Natural killer cell treated with Interleukin-12 subunit alpha and Interleukin-12 subunit beta and Interleukin-15 and Interleukin-18, amount 100 ng/mL, for 72 hours (primary cell): ENCODE data around the gene KSR2. TPM values are rescaled to one million over a fixed set of nuclear protein-coding genes. Genes with fewer than 3 reads are reported as not detected.

Source experiments
- ATAC-seq, 2 donors: fragments of 150-1000 bp; cut with Tn5 transposase in 1 of 2; sonication (Bioruptor Pico), chemical (Tn5 transposase) in 1 of 2; 2 replicates each; pipeline ENCODE4 v1.10.0; 2021
- DNase-seq: peaks from one replicate; pipeline ENCODE4 v3.0.0; 2022; ENCODE audit warnings: low spot score
- H3K27ac Mint-ChIP-seq, 2 donors: 1 replicate in 1 of 2; 2 replicates in 1 of 2; pipeline ENCODE4 v1.8.0; 2022; ENCODE audit warnings: mixed read lengths in 2 of 2, mild to moderate bottlenecking in 1 of 2, moderate library complexity in 1 of 2
- H3K27me3 Mint-ChIP-seq, 2 donors: 1 replicate in 1 of 2; 2 replicates in 1 of 2; pipeline ENCODE4 v1.8.0; 2022; ENCODE audit warnings: mixed read lengths in 2 of 2
- H3K36me3 Mint-ChIP-seq: one replicate; pipeline ENCODE4 v1.8.0; 2022; ENCODE audit warnings: mixed read lengths
- H3K4me1 Mint-ChIP-seq, 2 donors: 1 replicate in 1 of 2; 2 replicates in 1 of 2; pipeline ENCODE4 v1.8.0; 2022; ENCODE audit warnings: low read depth in 2 of 2, mixed read lengths in 2 of 2, mild to moderate bottlenecking in 1 of 2
- H3K4me3 Mint-ChIP-seq: one replicate; pipeline ENCODE4 v1.8.0; 2022; ENCODE audit warnings: mixed read lengths
- H3K9me3 Mint-ChIP-seq: 2 replicates; pipeline ENCODE4 v1.8.0; 2022; ENCODE audit warnings: mixed read lengths
- total RNA-seq, 2 donors: library from RNA; stranded (reverse); gene quantifications; one replicate each; pipeline ENCODE4 v1.2.3, GENCODE V29; 2022

KSR2 gene
- total RNA-seq, 2 donors from 2014 or later, result not detected

- Mint-ChIP-seq H3K9me3 (no peaks in the 10 kb centered on the region), H3K4me3 (no peak overlapping the region), H3K27ac (no peak overlapping the region), H3K4me1 (peaks cover 0 to 2% of the 10 kb centered on the region in 2 donors), H3K36me3 (no peaks in the 10 kb centered on the region), H3K27me3 (peaks cover 9 to 10% of the 10 kb centered on the region in 2 donors)
- DNase-seq (no peak), ATAC-seq (peak in 1 of 2 donors; percentile 43)
These were observed 114.3 kb downstream of the KSR2 start for GRCh38 chr12:117854339-117855012.

DNA sequence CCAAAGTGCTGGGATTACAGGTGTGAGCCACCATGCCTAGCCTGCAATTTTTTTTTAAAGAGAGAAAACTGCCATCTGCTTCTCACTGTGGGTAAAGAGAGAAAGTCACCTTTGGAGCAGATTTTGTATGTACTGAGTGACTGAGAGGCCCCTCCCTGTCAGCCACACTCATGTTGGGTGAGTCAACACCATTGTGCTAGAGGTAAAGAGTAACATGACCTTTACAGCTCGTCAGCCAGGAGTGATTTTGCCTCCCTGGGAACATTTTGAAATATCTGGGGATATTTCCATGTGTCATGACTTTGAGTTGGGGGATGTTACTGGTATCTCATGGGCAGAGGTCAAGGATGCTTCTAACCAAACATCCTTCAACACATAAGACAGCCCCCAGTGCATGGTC lies 115.2 kb downstream of the KSR2 start:
- H3K36me3 Mint-ChIP-seq, result no peaks in the 10 kb centered on the region
- H3K27me3 Mint-ChIP-seq, result peaks cover 12 to 18% of the 10 kb centered on the region in 2 donors
- H3K9me3 Mint-ChIP-seq, result no peaks in the 10 kb centered on the region
- ATAC-seq, result no peak
- peaks cover 0 to 2% of the 10 kb centered on the region in 2 donors for H3K4me1 Mint-ChIP-seq
- DNase-seq, result no peak
- no peak overlapping the region for H3K4me3 Mint-ChIP-seq
- H3K27ac Mint-ChIP-seq, result no peak overlapping the region

GRCh38 chr12:117850048-117850447 lies 118.7 kb downstream of the KSR2 start:
- Mint-ChIP-seq H3K36me3 (no peaks in the 10 kb centered on the region), H3K9me3 (no peaks in the 10 kb centered on the region), H3K4me3 (no peak overlapping the region), H3K4me1 (peaks cover 0 to 2% of the 10 kb centered on the region in 2 donors), H3K27me3 (peaks cover 21 to 29% of the 10 kb centered on the region in 2 donors), H3K27ac (no peak overlapping the region)
- DNase-seq, result no peak
- no peak for ATAC-seq

- DNase-seq, result no peak
- ATAC-seq, result no peak
- Mint-ChIP-seq H3K36me3 (no peaks in the 10 kb centered on the region), H3K4me3 (no peak overlapping the region), H3K4me1 (peaks cover 0 to 2% of the 10 kb centered on the region in 2 donors), H3K27me3 (peaks cover 24 to 29% of the 10 kb centered on the region in 2 donors), H3K27ac (no peak overlapping the region), H3K9me3 (no peaks in the 10 kb centered on the region)
These were observed 121.4 kb downstream of the KSR2 start for GRCh38 chr12:117847371-117847770.

GRCh38 chr12:117845271-117845904 lies 123.4 kb downstream of the KSR2 start:
- no peaks in the 10 kb centered on the region for H3K9me3 Mint-ChIP-seq
- peaks cover 16 to 28% of the 10 kb centered on the region in 2 donors for H3K27me3 Mint-ChIP-seq

DNA sequence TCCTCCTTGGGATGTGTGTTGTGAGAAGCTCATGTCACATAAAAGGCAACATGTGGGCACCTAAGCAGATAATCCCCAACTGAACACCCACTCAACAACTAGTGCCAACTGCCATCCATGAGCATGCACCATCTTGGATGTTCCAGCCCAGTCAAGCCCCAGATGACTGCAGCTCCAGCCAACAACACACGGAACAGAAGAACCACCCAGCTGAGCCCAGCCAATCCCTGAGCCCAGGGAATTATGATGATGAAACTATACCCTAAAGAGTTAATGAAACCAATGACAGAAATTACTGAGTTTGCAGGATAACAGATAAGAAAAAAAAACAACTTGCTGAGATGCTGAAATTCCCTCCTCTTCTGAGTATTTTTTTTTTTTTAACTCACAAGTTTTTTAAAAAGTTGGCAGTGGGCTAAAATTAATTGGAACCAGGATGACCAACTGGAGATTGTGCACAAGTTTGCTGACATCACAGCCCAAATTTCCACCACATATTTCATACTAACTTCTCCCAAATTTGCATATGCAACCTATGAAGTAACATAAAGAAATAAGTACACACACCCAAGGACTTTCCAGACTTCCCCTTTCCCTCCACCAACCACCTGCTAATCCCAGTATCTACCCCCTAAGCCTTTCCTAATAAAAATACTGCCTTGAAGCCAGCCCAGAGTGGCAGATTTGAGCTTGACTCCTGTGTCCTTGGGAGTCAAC lies 124.5 kb downstream of the KSR2 start:
- Mint-ChIP-seq H3K4me3 (no peak overlapping the region), H3K36me3 (no peaks in the 10 kb centered on the region), H3K27ac (no peak overlapping the region), H3K9me3 (no peaks in the 10 kb centered on the region), H3K4me1 (no peaks in the 10 kb centered on the region), H3K27me3 (peaks cover 16 to 17% of the 10 kb centered on the region in 2 donors)
- DNase-seq (no peak), ATAC-seq (no peak)

More at GRCh38 chr12:117845271-117845904, 123.4 kb downstream of the KSR2 start:
- no peaks in the 10 kb centered on the region for H3K36me3 Mint-ChIP-seq
- peaks cover 0 to 2% of the 10 kb centered on the region in 2 donors for H3K4me1 Mint-ChIP-seq
- no peak overlapping the region for H3K4me3 Mint-ChIP-seq
- H3K27ac Mint-ChIP-seq, result no peak overlapping the region
- no peak for DNase-seq
- no peak for ATAC-seq

DNA sequence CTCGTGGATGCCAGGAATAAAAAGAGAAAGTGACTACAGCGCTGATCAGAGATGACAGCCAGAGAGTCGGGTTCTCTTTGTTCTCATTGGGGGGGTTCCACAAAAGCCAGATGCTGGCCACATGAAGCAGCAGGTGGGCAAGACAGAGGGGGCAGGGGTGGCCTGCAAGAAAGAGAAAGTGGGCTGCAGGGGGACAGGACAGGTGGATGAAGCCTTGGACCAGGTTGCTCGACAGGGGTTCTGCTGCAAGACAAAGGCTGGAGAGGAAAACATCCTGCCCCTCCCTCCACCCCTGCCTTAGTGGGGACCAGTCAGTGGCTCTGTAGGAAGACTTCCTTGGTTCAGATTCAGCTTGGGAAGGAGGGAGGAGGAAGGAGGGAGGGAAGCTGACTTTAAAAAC lies 126.2 kb downstream of the KSR2 start:
- Mint-ChIP-seq H3K4me3 (no peak overlapping the region), H3K9me3 (no peaks in the 10 kb centered on the region), H3K27ac (no peak overlapping the region), H3K27me3 (peaks cover 7 to 9% of the 10 kb centered on the region in 2 donors), H3K36me3 (no peaks in the 10 kb centered on the region), H3K4me1 (no peaks in the 10 kb centered on the region)
- ATAC-seq, result no peak
- no peak for DNase-seq

DNA sequence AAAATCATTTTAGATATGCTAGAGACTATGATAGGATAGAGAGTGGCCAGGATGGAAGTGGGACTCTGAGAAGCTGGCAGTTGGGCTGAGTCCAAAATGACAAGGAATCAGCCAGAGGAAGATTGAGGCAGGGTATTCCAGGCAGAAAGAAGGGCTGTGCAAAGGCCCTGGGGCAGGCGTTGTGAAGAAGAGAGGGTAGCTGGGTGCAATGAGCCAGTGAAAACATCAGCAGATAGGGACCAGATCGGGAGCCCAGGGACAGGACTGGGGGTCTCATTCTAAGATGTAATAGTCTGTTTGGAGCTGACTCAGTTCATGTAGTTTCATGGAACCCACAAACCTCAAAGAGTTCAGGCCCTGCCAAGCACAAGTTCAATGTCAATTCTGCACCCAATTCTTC lies 126.6 kb downstream of the KSR2 start:
- Mint-ChIP-seq H3K27ac (no peak overlapping the region), H3K27me3 (peaks cover 11 to 13% of the 10 kb centered on the region in 2 donors), H3K4me1 (peaks cover 3 to 4% of the 10 kb centered on the region in 2 donors), H3K9me3 (no peaks in the 10 kb centered on the region), H3K4me3 (no peak overlapping the region), H3K36me3 (no peaks in the 10 kb centered on the region)
- no peak for DNase-seq
- ATAC-seq, result no peak

- DNase-seq (no peak), ATAC-seq (no peak)
- Mint-ChIP-seq H3K4me1 (peaks cover 8 to 9% of the 10 kb centered on the region in 2 donors), H3K36me3 (no peaks in the 10 kb centered on the region), H3K27me3 (peaks cover 9 to 19% of the 10 kb centered on the region in 2 donors), H3K27ac (no peak overlapping the region), H3K9me3 (no peaks in the 10 kb centered on the region), H3K4me3 (no peak overlapping the region)
These were observed 131.1 kb downstream of the KSR2 start for GRCh38 chr12:117837737-117838050.

- H3K27me3 Mint-ChIP-seq, result peaks cover 9 to 19% of the 10 kb centered on the region in 2 donors
- H3K9me3 Mint-ChIP-seq, result no peaks in the 10 kb centered on the region
- ATAC-seq (peak; percentile 47 to 67), DNase-seq (peak; percentile 76)
- H3K4me1 Mint-ChIP-seq, result peaks cover 8 to 9% of the 10 kb centered on the region in 2 donors
- no peak overlapping the region for H3K4me3 Mint-ChIP-seq
- H3K27ac Mint-ChIP-seq, result no peak overlapping the region
- H3K36me3 Mint-ChIP-seq, result no peaks in the 10 kb centered on the region
These were observed 131.6 kb downstream of the KSR2 start for GRCh38 chr12:117836999-117837736.

GRCh38 chr12:117836476-117836875 lies 132.3 kb downstream of the KSR2 start:
- no peak overlapping the region for H3K4me3 Mint-ChIP-seq
- no peak for ATAC-seq

GRCh38 chr12:117835156-117835555 lies 133.6 kb downstream of the KSR2 start:
- no peaks in the 10 kb centered on the region for H3K36me3 Mint-ChIP-seq
- DNase-seq (no peak), ATAC-seq (peak in 1 of 2 donors; percentile 11)
- H3K4me3 Mint-ChIP-seq, result no peak overlapping the region
- no peak overlapping the region for H3K27ac Mint-ChIP-seq
- H3K9me3 Mint-ChIP-seq, result no peaks in the 10 kb centered on the region
- H3K27me3 Mint-ChIP-seq, result peaks cover 11 to 25% of the 10 kb centered on the region in 2 donors
- H3K4me1 Mint-ChIP-seq, result peaks cover 8 to 9% of the 10 kb centered on the region in 2 donors

More at GRCh38 chr12:117836476-117836875, 132.3 kb downstream of the KSR2 start:
- H3K27ac Mint-ChIP-seq, result no peak overlapping the region
- peaks cover 9 to 19% of the 10 kb centered on the region in 2 donors for H3K27me3 Mint-ChIP-seq
- no peaks in the 10 kb centered on the region for H3K36me3 Mint-ChIP-seq
- no peak for DNase-seq
- H3K4me1 Mint-ChIP-seq, result peaks cover 8 to 9% of the 10 kb centered on the region in 2 donors
- H3K9me3 Mint-ChIP-seq, result no peaks in the 10 kb centered on the region
